Fibroblast of skin of right biceps (primary cell): ENCODE results near the gene HDAC2.
"Not testable (repeated sequence)": the region's sequence is repeated elsewhere in the genome, so short reads cannot be mapped to it uniquely, and the experiment has no call there.

Source experiments
- DNase-seq: peaks from one replicate; pipeline ENCODE4 v3.0.0-alpha.2; 2013

The HDAC2 gene

DNA sequence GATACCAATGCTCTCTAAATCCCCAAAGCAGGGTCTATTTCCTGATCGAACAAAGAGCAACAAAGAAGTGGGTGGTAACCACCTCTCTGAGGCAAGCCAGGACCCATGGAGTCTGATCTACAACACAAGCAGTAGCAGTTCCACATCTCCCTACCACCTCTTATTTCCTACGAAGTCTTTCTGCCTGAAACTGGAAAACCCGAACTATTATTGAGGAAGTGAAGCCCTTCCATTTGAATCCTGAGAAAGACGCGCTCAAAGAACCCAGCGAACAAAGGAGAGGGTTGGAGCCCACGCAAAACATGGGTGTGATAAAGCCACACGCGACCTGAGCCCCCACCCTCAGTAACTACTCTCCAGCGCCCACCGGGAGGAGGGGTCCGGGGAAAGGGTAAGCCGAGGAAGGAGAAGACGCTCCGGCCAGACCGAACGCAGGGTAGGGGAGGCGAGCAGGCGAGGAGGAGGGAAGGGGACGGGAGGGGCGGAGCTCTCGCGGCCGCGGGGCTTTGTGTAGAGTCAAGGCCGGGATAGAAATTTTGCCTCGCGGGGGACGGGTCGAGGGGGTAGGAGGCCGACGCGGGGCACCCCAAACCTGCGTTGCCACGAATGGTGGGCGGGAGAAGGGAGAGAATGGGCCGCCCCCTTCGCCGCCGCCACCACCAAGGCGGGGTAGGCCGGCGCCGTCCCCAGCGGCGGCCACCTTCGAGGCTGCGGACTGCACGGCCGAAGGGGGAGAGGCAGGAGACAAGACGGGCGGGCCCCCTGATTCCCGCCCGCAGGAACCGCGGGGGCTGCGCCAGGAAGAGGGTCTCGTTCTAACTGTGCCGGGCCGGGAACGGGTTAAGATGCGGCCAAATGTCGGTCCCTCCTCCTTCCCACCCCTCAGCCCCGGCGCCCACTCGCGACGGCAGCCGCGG lies 802 bp downstream of the HDAC2 start:
- peak; percentile 59 for DNase-seq

GRCh38 chr6:113968472-113968871 lies 2.5 kb downstream of the HDAC2 start:
- DNase-seq = no peak

DNA sequence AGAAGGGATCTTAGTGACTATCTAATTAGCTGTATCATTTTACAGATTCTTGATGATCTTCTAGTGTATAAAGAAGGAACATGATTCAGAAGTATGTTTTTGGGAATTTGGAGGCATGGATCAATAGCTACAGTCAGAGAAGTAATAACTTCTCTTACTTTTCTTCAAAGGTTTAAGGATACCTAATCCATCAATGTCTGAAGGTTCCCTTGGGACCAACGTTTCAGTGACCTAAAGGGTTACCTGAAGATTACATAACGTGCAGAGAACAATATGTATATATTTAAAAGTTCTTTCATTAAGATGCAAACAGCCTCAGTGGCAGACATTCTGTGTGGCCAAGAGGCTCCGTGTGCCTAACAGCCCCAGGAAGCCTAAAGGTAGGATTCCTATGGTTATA lies 3.2 kb downstream of the HDAC2 start:
- no peak for DNase-seq

DNA sequence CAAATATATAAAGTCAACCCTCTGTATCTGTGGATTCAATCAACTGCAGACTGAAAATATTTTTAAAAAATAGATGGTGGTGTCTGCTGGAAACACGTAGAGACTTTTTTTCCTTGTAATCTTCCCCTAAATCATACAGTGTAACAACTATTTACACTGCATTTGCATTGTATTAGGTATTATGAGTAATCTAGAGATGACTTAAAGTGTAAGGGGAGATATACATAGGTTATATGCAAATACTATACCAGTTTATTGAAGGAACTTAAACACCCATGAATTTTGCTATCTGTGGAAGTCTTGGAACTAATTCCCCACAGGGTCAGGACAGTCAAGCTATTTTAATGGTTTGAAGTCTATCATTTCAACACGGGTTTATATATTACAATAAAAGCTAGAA lies 10.2 kb downstream of the HDAC2 start:
- no peak for DNase-seq

- DNase-seq = no peak
These were observed 11.7 kb downstream of the HDAC2 start for GRCh38 chr6:113959235-113959634.

GRCh38 chr6:113954653-113955052 lies 16.3 kb downstream of the HDAC2 start:
- DNase-seq = no peak

DNA sequence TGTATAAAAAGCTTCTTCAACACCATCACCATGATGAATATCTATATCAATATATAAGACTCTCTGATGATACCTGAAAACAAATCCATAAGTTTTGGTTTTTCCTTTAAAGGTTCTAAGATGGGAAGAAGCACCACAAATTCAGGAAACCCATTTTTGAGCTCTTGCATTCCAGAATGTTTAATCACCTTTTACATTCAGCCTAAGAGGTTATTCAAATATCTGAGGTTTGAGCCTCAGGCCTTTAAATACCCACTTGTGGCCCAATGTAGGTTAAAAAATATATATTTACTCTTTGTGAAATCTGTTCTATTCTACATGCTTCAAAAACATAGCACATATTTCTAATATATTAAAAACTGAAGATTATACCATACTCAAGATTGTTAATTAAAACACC lies 17.6 kb downstream of the HDAC2 start:
- peak; percentile 66 for DNase-seq

GRCh38 chr6:113949499-113949898 lies 21.4 kb downstream of the HDAC2 start:
- no peak for DNase-seq

DNA sequence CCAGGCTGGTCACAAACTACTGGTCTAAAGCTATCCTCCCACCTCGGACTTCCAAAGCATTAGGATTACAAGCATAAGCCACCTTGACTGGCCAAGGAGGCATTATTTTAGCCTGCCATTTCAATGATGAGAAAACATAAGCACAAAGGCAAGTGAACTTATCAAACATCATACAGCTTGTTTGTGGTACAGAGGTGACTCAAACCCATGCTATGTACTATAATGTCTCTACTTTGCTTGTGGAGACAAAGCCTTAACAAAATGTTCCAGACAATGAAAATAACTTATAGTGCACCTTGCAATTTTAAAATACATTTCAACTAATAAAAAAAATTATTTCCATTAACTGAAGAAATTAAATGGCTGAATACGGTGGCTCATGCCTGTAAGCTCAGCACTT lies 26.2 kb downstream of the HDAC2 start:
- peak; percentile 13 for DNase-seq

GRCh38 chr6:113939825-113940224 lies 31.1 kb downstream of the HDAC2 start:
- DNase-seq = no peak

DNA sequence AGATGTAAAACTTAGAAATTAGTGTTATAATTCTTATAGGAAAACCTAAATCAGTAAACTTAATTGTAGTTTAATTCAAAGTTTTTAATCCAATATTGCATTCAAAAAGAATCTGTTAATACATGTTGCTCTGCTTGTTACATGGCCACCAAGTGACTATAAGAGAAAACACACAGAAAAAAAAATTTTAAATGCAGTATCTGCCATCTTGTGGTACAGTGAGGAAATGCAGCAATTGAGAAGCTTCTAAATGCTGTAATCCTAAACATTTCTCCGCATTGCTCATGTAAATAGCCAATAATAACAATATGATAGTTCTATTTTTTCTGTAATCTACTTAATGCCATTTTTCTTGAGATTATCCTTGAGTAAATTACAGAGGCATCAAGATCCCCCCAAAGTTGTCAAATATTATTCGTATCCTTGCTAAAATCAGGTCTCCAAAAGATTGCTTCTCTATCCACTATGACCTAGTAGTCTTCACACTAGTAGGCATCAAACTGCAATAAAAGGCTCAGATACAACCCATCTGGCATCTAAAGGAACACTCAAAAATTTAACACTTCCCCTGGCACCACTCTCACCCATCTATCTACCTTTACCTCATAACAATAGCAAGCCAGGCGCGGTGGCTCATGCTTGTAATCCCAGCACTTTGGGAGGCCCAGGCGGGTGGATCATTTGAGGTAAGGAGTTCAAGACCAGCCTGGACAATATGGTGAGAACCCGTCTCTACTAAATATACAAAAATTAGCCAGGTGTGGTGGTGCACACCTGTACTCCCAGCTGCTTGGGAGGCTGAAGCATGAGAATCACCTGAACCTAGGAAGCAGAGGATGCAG lies 34.6 kb downstream of the HDAC2 start:
- peak; percentile 73 for DNase-seq

- no peak for DNase-seq
These were observed 36.8 kb downstream of the HDAC2 start for GRCh38 chr6:113934101-113934500.

DNA sequence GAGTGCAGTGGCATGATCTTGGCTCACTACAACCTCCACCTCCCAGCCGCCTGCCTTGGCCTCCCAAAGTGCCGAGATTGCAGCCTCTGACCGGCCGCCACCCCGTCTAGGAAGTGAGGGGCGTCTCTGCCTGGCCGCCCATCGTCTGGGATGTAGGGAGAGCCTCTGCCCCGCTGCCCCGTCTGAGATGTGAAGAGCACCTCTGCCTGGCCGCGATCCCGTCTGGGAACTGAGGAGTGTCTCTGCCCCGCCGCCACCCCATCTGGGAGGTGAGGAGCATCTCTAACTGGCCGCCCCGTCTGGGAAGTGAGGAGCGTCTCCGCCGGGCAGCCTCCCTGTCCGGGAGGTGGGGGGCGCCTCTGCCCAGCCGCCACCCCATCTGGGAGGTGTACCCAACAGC lies 39.0 kb downstream of the HDAC2 start:
- DNase-seq = not testable (repeated sequence)

GRCh38 chr6:113930183-113930582 lies 40.8 kb downstream of the HDAC2 start:
- no peak for DNase-seq

DNA sequence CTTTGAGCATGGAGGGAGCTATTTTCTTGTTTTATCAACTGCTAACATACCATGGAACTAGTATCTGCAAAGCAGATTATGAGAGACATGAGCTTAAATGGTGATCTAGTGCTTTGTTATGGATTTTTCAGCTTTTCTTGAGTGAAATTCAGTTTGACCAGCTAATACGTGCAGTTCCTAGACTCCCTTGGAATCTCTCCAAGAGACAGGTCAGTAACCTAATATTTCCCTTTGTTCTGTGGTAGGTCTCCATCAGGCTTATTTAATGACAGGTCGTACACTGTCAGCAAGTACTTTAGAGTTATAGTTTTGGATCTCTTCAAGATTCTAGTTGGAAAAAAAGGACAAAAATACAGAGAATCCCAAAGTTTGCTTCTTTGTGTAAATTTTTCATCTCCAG lies 43.9 kb downstream of the HDAC2 start:
- no peak for DNase-seq

DNA sequence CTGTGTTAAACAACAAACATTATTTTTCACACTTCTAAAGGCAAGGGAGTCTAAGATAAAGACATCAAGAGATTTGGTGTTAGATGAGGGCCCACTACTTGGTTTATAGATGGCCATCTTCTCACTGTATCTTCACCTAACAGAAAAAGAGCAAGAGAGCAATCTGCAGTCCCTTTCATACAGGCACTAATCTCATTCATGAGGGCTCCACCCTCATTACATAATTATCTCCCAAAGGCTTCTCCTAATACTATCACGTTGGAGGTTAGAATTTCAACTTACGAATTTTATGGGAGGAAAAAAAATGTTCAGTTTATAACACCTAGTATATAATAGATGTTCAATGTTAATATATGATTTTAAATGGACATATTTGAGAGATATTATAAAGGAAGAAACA lies 45.6 kb downstream of the HDAC2 start:
- DNase-seq = no peak

DNA sequence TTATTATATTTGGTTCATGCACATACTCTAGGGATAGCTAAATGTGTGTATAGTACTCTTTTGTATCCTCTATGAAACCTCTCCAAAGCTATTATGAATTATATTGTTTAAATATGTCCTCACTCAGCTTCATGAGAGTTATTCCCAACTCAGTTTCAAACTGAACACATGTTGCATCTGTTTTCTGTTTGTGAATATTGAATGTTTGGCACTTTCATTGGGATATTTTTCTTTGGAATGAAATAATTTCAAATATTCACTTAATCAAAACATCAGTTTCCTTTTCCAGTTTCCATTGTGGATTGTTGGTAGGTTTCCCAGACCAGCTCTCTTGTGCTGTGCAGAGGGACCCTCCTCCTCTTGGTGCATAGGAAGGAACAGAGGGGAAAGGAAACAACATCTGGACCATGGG lies 46.6 kb downstream of the HDAC2 start:
- peak; percentile 29 for DNase-seq

DNA sequence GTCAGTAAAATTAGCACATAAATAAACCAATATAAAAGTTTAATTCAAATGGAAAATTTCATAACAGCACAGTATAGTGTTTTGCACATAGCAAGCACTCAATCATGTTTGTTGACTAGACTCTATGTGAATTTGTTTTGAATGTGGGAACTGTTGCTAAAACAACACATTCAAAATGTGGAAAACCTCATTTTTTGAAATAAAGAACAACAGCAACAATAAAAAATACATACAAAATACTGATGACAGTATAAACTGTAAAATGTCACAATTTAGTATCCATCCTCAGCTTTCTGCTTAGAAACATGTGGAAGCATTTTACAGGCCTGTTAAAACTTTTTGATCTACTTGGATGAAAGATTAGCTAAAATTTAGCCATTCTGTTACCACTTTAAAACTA lies 47.4 kb downstream of the HDAC2 start:
- no peak for DNase-seq

DNA sequence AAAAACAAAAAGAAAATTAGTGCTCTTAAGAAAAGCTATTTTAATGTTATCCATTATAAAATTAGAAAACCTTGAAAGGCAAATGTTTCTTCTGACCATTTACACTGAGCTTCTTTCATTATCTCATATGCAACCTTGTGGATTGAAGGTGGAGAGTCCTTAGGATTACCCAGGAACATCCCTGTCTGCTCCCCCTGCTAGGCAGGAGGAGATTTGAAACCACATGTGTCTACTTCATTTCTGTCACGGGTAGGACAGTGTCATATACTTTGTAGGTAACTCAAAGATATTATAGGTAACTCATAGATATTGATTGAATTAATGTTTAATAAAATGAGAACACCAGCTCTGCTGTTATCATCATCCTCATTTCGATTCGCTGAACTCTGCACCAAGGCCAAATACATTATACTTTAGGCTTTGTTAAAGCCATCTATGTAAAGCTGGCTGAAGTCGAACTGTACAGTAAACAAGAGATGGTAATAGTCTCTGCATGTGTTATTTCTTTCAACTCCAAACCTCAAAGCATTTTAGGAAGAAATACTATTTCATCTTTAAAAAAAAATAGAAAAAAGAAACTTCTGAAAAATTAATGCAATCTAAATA lies 49.5 kb downstream of the HDAC2 start:
- DNase-seq = no peak

- DNase-seq = no peak
These were observed 50.2 kb downstream of the HDAC2 start for GRCh38 chr6:113920663-113921267.

DNA sequence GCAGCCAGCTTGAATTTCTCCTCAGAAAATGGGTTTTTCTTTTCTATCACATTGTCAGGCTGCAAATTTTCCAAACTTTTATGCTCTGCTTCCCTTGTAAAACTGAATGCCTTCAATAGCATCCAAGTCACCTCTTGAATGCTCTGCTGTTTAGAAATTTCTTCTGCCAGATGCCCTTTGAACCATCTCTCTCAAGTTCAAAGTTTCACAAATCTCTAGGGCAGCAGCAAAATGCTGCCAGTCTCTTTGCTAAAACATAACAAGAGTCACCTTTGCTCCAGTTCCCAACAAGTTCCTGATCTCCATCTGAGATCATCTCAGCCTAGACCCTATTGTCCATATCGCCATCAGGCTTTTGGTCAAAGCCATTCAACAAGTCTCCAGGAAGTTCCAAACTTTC lies 60.7 kb downstream of the HDAC2 start:
- not testable (repeated sequence) for DNase-seq

DNA sequence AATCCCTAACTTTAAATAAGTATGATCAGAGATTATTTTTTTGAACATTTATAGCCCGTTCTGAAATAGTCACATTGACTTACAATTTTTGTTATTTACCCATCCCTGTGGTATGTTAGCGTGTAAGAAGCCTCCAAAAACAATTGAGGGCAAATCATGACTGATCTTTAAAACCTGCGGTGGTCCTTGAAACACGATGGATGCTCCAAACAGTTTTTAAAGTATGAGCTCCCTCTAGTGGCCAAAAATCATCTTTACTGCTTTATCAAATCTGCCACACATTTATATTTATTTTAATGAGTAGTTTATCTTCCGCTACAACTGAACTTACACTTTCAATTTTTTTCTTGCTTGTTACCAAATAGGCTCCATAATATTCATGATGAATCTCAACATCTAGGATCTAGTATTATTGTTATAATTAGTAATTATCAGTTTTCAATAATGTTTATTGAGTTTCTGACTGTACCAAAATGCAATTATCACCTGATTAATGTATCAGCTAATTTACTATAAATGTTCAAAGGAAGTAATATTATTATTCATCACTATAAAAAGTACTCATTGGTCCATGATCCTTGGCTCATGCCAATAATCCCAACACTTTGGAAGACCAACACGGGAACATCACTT lies 61.6 kb downstream of the HDAC2 start:
- DNase-seq = peak; percentile 85

- DNase-seq = peak; percentile 9
These were observed 62.1 kb downstream of the HDAC2 start for GRCh38 chr6:113908801-113909200.
